Keratinocyte (primary cell): ENCODE results near the gene LCTL.

Experiments
- CTCF ChIP-seq, 3 experiments: IDR thresholded peaks in 1 of 3; conservative IDR thresholded peaks in 1 of 3; optimal IDR thresholded peaks in 1 of 3; 2 replicates in 2 of 3; 3 replicates in 1 of 3; pipeline versions ENCODE3 to v1.5.1; 2011; ENCODE audit warnings: low read length in 3 of 3, mild to moderate bottlenecking in 3 of 3, moderate library complexity in 2 of 3, control low read depth in 1 of 3, inconsistent platforms in 1 of 3; ENCODE audit not compliant: insufficient read depth in 2 of 3; ENCODE audit errors: extremely low read depth in 1 of 3
- EZH2 ChIP-seq: IDR thresholded peaks from one replicate; pipeline ENCODE4 v1.6.1; 2012; ENCODE audit warnings: inconsistent platforms, mild to moderate bottlenecking, low read length, moderate library complexity

- TF ChIP-seq CTCF (optimal IDR thresholded peaks at IDR 0.05 in 1 of 3, IDR thresholded peaks at IDR 0.05 in 1 of 3, conservative IDR thresholded peaks at IDR 0.05 in 1 of 3; ENCODE audit: extremely low read depth in 1 of 3, insufficient read depth in 2 of 3, low read length in 3 of 3) = no peak
- no peak for TF ChIP-seq EZH2
Observed at GRCh38 chr15:66578286-66578875, 12.6 kb upstream of the LCTL start.
